Astrocyte of the spinal cord (primary cell): Measurements from ENCODE around the gene CARD14.

Experiments used
- DNase-seq: peaks from one replicate; pipeline ENCODE4 v3.0.0; 2011; ENCODE audit warnings: low read depth, low spot score
- H3K4me3 ChIP-seq: 2 replicates; pipeline ENCODE4 v1.5.1; 2011; ENCODE audit warnings: low read depth, mild to moderate bottlenecking, low read length, moderate library complexity
- in situ Hi-C: cut with HindIII; loops from 2 replicates; pipeline ENCODE4 v1.10.0; 2017; ENCODE audit warnings: low sequenced_read_pairs
- TF ChIP-seq, protein P1 (sequence below): IDR thresholded peaks from 2 replicates; pipeline ENCODE4 v1.5.1; 2012; ENCODE audit warnings: low read depth, mild to moderate bottlenecking, low read length, inconsistent platforms

CARD14 gene

DNA sequence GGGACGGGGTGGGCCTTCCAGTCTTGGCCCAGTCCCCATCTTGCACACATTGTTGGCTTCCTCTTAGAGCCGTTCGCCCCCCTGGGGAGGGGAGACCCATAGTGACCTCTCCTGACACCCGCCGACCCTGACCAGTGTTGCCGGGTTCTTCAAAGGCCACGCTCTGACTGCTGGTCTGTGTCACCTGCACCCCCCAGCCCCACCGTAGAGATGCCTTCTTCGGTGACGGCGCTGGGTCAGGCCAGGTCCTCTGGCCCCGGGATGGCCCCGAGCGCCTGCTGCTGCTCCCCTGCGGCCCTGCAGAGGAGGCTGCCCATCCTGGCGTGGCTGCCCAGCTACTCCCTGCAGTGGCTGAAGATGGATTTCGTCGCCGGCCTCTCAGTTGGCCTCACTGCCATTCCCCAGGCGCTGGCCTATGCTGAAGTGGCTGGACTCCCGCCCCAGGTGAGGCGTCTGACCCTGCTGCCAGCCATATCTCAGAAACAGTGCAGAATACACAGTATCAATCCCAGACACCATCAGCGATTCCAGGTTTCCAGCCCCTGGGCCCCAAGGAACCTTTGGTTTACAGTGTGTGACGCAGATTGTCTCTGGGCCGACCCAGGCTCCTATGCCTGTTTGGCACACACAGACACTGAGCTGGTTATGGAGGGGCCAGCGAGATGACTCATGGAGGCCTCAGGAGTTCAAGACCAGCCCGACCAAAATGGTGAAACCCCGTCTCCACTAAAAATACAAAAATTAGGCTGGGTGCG, 51.7 kb downstream of the CARD14 start:
- in situ Hi-C loops: no loop called here
- H3K4me3 ChIP-seq: peak overlapping the region; percentile 74
- TF ChIP-seq, protein P1, sequence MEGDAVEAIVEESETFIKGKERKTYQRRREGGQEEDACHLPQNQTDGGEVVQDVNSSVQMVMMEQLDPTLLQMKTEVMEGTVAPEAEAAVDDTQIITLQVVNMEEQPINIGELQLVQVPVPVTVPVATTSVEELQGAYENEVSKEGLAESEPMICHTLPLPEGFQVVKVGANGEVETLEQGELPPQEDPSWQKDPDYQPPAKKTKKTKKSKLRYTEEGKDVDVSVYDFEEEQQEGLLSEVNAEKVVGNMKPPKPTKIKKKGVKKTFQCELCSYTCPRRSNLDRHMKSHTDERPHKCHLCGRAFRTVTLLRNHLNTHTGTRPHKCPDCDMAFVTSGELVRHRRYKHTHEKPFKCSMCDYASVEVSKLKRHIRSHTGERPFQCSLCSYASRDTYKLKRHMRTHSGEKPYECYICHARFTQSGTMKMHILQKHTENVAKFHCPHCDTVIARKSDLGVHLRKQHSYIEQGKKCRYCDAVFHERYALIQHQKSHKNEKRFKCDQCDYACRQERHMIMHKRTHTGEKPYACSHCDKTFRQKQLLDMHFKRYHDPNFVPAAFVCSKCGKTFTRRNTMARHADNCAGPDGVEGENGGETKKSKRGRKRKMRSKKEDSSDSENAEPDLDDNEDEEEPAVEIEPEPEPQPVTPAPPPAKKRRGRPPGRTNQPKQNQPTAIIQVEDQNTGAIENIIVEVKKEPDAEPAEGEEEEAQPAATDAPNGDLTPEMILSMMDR: no peak
- no peak for DNase-seq

DNA sequence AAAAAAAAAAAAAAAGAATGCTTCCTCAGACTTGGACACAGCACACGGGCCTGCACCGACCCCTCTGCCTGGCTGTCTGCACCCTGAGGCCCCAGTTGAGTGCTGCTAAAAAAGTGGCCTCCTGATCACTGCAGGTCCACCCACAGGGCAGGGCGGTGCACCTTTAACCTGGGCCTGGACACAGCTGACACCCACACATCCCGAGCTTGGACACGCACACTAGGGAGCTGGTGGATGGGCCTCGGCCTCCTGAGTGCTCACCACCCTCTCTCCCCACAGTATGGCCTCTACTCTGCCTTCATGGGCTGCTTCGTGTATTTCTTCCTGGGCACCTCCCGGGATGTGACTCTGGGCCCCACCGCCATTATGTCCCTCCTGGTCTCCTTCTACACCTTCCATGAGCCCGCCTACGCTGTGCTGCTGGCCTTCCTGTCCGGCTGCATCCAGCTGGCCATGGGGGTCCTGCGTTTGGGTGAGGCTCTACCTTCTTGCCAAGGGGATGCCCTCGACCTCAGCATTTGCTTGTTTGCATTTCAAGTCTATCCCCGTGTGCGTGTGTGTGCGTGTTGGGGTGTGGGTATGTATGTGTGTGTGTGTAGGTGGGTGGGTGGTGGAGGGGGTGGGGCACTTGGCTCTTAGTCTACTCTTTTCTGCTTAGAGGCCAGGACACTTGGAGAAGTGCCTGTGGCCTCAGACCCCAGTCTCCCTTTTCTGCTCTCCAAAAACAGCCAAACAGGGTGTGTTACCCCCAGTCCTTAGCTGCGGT, 52.7 kb downstream of the CARD14 start:
- DNase-seq: no peak
- in situ Hi-C loops: no loop called here
- TF ChIP-seq, protein P1: no peak
- no peak overlapping the region for H3K4me3 ChIP-seq

DNA sequence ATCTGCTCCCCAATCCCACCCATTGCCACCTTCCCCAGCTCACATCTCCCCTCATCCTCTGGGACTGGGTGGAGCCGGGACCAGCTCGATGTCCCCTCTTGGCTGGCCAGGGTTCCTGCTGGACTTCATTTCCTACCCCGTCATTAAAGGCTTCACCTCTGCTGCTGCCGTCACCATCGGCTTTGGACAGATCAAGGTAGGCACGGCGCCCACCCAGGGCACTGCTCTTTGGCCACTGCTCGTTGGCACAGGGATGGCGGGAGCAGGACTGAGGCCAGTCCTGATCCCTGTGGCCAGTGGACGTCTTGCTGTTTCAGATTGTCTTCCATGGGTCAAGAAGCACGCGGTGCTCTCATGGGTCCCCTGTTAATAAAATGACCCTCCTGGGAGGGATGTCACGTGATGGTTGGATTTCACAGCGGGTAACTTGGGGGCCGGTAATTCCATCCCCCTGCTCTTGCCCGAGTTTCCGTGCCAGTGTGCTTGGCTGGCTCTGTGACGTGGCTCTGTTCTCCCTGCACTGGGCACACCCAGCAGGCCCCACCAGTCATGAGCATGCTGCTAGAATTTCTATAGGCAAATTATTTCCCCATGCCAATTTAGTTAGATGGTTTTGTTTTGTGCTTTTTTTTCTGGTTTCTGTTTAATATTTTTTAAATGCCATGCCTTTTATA, 53.4 kb downstream of the CARD14 start:
- DNase-seq: no peak
- H3K4me3 ChIP-seq: no peak overlapping the region
- in situ Hi-C loops: no loop called here
- TF ChIP-seq, protein P1: no peak

DNA sequence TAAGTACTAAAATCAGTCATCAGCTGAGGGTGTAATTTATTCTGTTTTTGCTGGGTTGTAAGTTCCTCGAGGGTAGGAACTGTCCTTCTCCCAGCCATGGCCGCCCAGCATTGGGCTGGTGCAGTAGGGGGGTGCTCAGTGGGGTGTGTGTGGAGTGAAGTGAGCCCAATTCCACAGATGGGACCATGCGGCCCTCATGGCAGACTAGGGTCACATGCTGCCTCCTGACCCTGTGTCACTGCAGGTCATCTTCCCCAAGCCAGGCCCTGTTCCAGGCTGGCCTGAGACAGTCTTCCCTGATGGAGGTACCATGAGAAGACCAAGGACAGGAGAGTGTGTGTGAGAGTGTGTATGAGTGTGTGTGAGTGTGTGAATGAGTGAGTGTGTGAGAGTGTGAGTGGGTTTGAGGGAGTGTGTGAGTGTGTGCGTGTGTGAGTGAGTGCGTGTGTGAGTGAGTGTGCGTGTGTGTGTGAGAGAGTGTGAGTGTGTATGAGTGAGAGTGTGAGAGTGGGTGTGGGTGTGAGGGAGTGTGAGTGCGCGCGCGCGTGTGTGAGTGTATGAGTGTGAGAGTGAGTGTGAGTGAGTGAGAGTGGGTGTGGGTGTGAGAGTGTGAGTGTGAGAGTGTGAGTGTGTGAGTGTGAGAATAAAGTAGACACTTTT, 54.1 kb downstream of the CARD14 start:
- H3K4me3 ChIP-seq: no peak overlapping the region
- DNase-seq: no peak
- in situ Hi-C loops: no loop called here
- TF ChIP-seq, protein P1: no peak

DNA sequence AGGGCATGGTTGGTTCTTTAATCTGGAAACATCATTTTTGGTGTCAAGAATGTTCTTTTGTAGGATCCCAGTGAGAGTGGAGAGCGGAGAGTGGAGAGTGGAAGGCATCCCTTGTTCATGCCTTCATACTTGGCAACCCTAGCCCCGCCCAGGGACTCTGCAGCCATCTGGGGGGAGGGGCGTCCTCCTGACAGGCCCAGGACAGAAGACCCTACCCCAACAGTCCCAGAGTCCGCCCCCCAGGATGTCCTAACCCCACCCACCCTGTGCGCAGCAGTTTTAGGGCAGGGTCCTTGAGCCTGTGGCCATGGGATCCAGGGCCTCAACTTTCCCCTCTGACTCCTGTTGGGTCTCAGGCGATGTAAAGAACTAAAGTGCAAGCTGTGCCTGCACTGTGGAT, 54.9 kb downstream of the CARD14 start:
- in situ Hi-C loops: no loop called here
- no peak for DNase-seq
- no peak overlapping the region for H3K4me3 ChIP-seq
- TF ChIP-seq, protein P1: no peak

GRCh38 chr17:80225230-80225629, 55.4 kb downstream of the CARD14 start:
- in situ Hi-C loops: no loop called here
- no peak for DNase-seq
- TF ChIP-seq, protein P1: no peak
- H3K4me3 ChIP-seq: no peak overlapping the region
